Endothelial cell of umbilical vein (primary cell): ENCODE results near the gene L3MBTL4. TPM values are rescaled to one million over a fixed set of nuclear protein-coding genes. Genes with fewer than 3 reads are reported as not detected.
"Not testable (repeated sequence)": the region's sequence is repeated elsewhere in the genome, so short reads cannot be mapped to it uniquely, and the experiment has no call there.

ENCODE experiments used
- BruUV-seq: library from RNA; stranded (reverse); fragments of 400-500 nt; replicated peaks from 2 replicates; lab custom pipeline; 2021; lab: Mats Ljungman, UMichigan
- CTCF ChIA-PET: fragments of 300-600, 350-600 bp; sonication (Branson Sonifier 250); formaldehyde crosslinking; loops from one replicate; lab custom pipeline; 2021; ENCODE audit warnings: antibody characterized with exemption, inconsistent platforms; lab: Charles Lee
- POLR2A ChIA-PET: fragments of 300-600, 350-600 bp; sonication (Branson Sonifier 250); formaldehyde crosslinking; loops from one replicate; lab custom pipeline; 2021; ENCODE audit warnings: antibody characterized with exemption, inconsistent platforms; lab: Charles Lee
- DNase-seq: peaks from one replicate; pipeline ENCODE4 v3.0.0-alpha.2; 2011; ENCODE audit warnings: low read depth, low spot score
- FAIRE-seq: peaks from 2 replicates; lab custom pipeline; 2011; peaks lifted over from hg19 to GRCh38; lab: Jason Lieb, UNC
- H2AFZ ChIP-seq: 2 replicates; pipeline ENCODE4 v1.6.0; 2012; ENCODE audit warnings: low read depth, low read length, control low read depth, inconsistent platforms
- H3K27ac ChIP-seq: 2 replicates; pipeline ENCODE4 v1.5.1; 2011; ENCODE audit warnings: low read depth, mild to moderate bottlenecking, control low read depth, low read length, moderate library complexity; ENCODE audit not compliant: insufficient read depth
- H3K27me3 ChIP-seq, 2 experiments: 2 replicates each; pipeline versions ENCODE4 v1.6.0 to v1.6.1; 2011; ENCODE audit warnings: low read length in 2 of 2, mixed read lengths in 1 of 2; ENCODE audit not compliant: control insufficient read depth in 2 of 2, insufficient read depth in 2 of 2
- H3K36me3 ChIP-seq, 2 experiments: 2 replicates in 1 of 2; 3 replicates in 1 of 2; pipeline ENCODE4 v1.5.1; 2011; ENCODE audit warnings: low read length in 2 of 2, mild to moderate bottlenecking in 1 of 2, moderate library complexity in 1 of 2; ENCODE audit not compliant: control insufficient read depth in 2 of 2, insufficient read depth in 2 of 2; ENCODE audit errors: extremely low read depth in 1 of 2
- H3K4me1 ChIP-seq: 3 replicates; pipeline ENCODE4 v1.5.1; 2011; ENCODE audit warnings: mild to moderate bottlenecking, low read length; ENCODE audit not compliant: control insufficient read depth, insufficient read depth; ENCODE audit errors: extremely low read depth
- H3K4me2 ChIP-seq: 2 replicates; pipeline ENCODE4 v1.6.1; 2011; ENCODE audit warnings: low read length, control low read depth, mixed read lengths; ENCODE audit not compliant: insufficient read depth
- H3K4me3 ChIP-seq, 3 experiments: fragments of 200-600 bp in 1 of 3; sonication (generic), shearing (Covaris generic) in 1 of 3; replicated peaks in 1 of 3; 2 replicates each; pipeline ENCODE4 v1.5.1; 2011 to 2016; ENCODE audit warnings: control low read depth in 3 of 3, low read length in 3 of 3, mild to moderate bottlenecking in 2 of 3, inconsistent platforms in 1 of 3, low read depth in 1 of 3, moderate library complexity in 1 of 3; ENCODE audit not compliant: insufficient read depth in 1 of 3
- H3K79me2 ChIP-seq: 2 replicates; pipeline ENCODE4 v1.6.0; 2012; ENCODE audit warnings: low read length, inconsistent platforms; ENCODE audit not compliant: control insufficient read depth, insufficient read depth
- H3K9ac ChIP-seq: replicated peaks from 2 replicates; pipeline ENCODE3; 2011; ENCODE audit warnings: low read length, control low read depth; ENCODE audit not compliant: insufficient read depth; ENCODE audit errors: extremely low read depth
- H3K9me1 ChIP-seq: replicated peaks from 3 replicates; pipeline ENCODE4 v1.6.0; 2011; ENCODE audit warnings: mild to moderate bottlenecking, low read length; ENCODE audit not compliant: control insufficient read depth, insufficient read depth; ENCODE audit errors: extremely low read depth
- H3K9me3 ChIP-seq: replicated peaks from 2 replicates; pipeline ENCODE4 v1.5.1; 2012; ENCODE audit warnings: low read length, inconsistent platforms; ENCODE audit not compliant: control insufficient read depth, insufficient read depth
- H4K20me1 ChIP-seq: replicated peaks from 2 replicates; pipeline ENCODE3; 2011; ENCODE audit warnings: mild to moderate bottlenecking, low read length; ENCODE audit not compliant: control insufficient read depth, insufficient read depth; ENCODE audit errors: extremely low read depth
- FOS ChIP-seq: IDR thresholded peaks from 2 replicates; pipeline ENCODE4 v1.6.1; 2011; ENCODE audit warnings: mild to moderate bottlenecking, low read length, moderate library complexity, borderline replicate concordance; ENCODE audit not compliant: insufficient read depth
- GATA2 ChIP-seq: IDR thresholded peaks from 2 replicates; pipeline ENCODE4 v1.7.0; 2011; ENCODE audit warnings: low read depth, mild to moderate bottlenecking, moderate library complexity, mixed read lengths, low read length; ENCODE audit not compliant: insufficient read length, insufficient read depth
- POLR2AphosphoS5 ChIP-seq: IDR thresholded peaks from 2 replicates; pipeline ENCODE4 v1.6.1; 2012; ENCODE audit warnings: low read depth, mild to moderate bottlenecking, control low read depth, low read length, moderate library complexity; ENCODE audit not compliant: insufficient read depth
- dilution Hi-C: fragments of 300-500 bp; cut with MboI; formaldehyde crosslinking; loops from one replicate; pipeline ENCODE4 v1.15.0; 2019; ENCODE audit warnings: low sequenced_read_pairs; ENCODE audit not compliant: extremely low pct_ligation_motif_present
- intact Hi-C: fragments of 100-400 bp; cut with micrococcal nuclease; formaldehyde crosslinking; loops from one replicate; pipeline ENCODE4 v1.10.0; 2022
- polyA plus RNA-seq, 4 experiments: library from polyadenylated mRNA; depleted of rRNA in 3 of 4; stranded (reverse) in 3 of 4; unstranded in 1 of 4; fragments of >200 nt; gene quantifications; 2 replicates each; pipeline versions ENCODE4 v1.2.1 to v1.2.3, GENCODE V29; 2011 to 2012; ENCODE audit warnings: missing spikeins in 1 of 4
- total RNA-seq: library from RNA; stranded (reverse); gene quantifications from 2 replicates; pipeline ENCODE4 v1.2.3, GENCODE V29; 2021

The L3MBTL4 gene
- total and polyA plus RNA-seq, 2 donors (not counting 3 experiments of a cell fraction or from before 2014, with no cell fraction given): 0.80 TPM; not detected in 1

GRCh38 chr18:6261938-6262337 is 152.8 kb downstream of the L3MBTL4 start:
- intact Hi-C loops (no loop called here), dilution Hi-C loops (no loop called here)
- Histone ChIP-seq H3K9me3 (no peaks in the 10 kb centered on the region), H4K20me1 (no peaks in the 10 kb centered on the region), H3K79me2 (no peaks in the 10 kb centered on the region), H3K4me1 (no peaks in the 10 kb centered on the region), H3K27ac (no peak overlapping the region), H3K9me1 (no peaks in the 10 kb centered on the region), H3K36me3 (no peaks in the 10 kb centered on the region), H3K4me2 (no peak overlapping the region), H2AFZ (no peak overlapping the region), H3K27me3 (no peaks in the 10 kb centered on the region), H3K9ac (no peak overlapping the region), H3K4me3 (no peak overlapping the region)
- no peak for FAIRE-seq
- DNase-seq: no peak
- CTCF ChIA-PET: no interaction called here
- TF ChIP-seq FOS (no peak), POLR2AphosphoS5 (no peak), GATA2 (no peak)
- BruUV-seq: no TSS peak
- POLR2A ChIA-PET: no interaction called here

GRCh38 chr18:6259324-6259723 is 155.4 kb downstream of the L3MBTL4 start:
- H3K4me3 ChIP-seq, H3K4me2 ChIP-seq, intact Hi-C loops, H3K36me3 ChIP-seq, DNase-seq, POLR2A ChIA-PET, H2AFZ ChIP-seq, BruUV-seq, H3K27me3 ChIP-seq, H3K27ac ChIP-seq, H3K4me1 ChIP-seq, dilution Hi-C loops, H3K9ac ChIP-seq, H3K79me2 ChIP-seq, H3K9me1 ChIP-seq, CTCF ChIA-PET, H4K20me1 ChIP-seq, H3K9me3 ChIP-seq, FAIRE-seq: not testable (repeated sequence)
